GM21737 (cell line): ENCODE measurements around the gene UCP3.

ENCODE experiments used
- ATAC-seq: cut with Tn5 transposase; IDR thresholded peaks from one replicate; pipeline ENCODE4 v1.9.1; 2021; ENCODE audit warnings: mild to moderate bottlenecking, moderate library complexity; ENCODE audit not compliant: unreplicated experiment

UCP3 gene

GRCh38 chr11:74008373-74009229 is at the start of gene UCP3:
TSS of gene UCP3 (minus strand) at chr11:74009085. CDS start at chr11:74007042, 2,043 bp downstream.
- no peak for ATAC-seq

GRCh38 chr11:74057249-74058151 is 48.6 kb upstream of the UCP3 start:
- no peak for ATAC-seq

- no peak for ATAC-seq
Observed at GRCh38 chr11:74055938-74056337, 47.1 kb upstream of the UCP3 start.

- ATAC-seq = no peak
Observed at GRCh38 chr11:74050465-74050864, 41.6 kb upstream of the UCP3 start.

GRCh38 chr11:74048993-74049392 is 40.1 kb upstream of the UCP3 start:
- ATAC-seq = no peak

- no peak for ATAC-seq
Observed at GRCh38 chr11:74044538-74044937, 35.7 kb upstream of the UCP3 start.

- no peak for ATAC-seq
Observed at GRCh38 chr11:74043450-74043849, 34.6 kb upstream of the UCP3 start.

- no peak for ATAC-seq
Observed at GRCh38 chr11:74037309-74037708, 28.4 kb upstream of the UCP3 start.

GRCh38 chr11:74035264-74035663 is 26.4 kb upstream of the UCP3 start:
- ATAC-seq = no peak

- ATAC-seq = no peak
Observed at GRCh38 chr11:74033046-74033445, 24.2 kb upstream of the UCP3 start.

GRCh38 chr11:74030723-74031676 is 22.1 kb upstream of the UCP3 start:
- ATAC-seq = no peak

- ATAC-seq = no peak
Observed at GRCh38 chr11:74025467-74026166, 16.7 kb upstream of the UCP3 start.

GRCh38 chr11:74024261-74025029 is 15.6 kb upstream of the UCP3 start:
- no peak for ATAC-seq

GRCh38 chr11:74023276-74023675 is 14.4 kb upstream of the UCP3 start:
- ATAC-seq = no peak

GRCh38 chr11:74022546-74022945 is 13.7 kb upstream of the UCP3 start:
- ATAC-seq = no peak

- no peak for ATAC-seq
Observed at GRCh38 chr11:74021998-74022397, 13.1 kb upstream of the UCP3 start.

GRCh38 chr11:74020539-74020938 is 11.7 kb upstream of the UCP3 start:
- peak; percentile 74 for ATAC-seq

- no peak for ATAC-seq
Observed at GRCh38 chr11:74019860-74020259, 11.0 kb upstream of the UCP3 start.

- ATAC-seq = no peak
Observed at GRCh38 chr11:74019104-74019738, 10.3 kb upstream of the UCP3 start.
